Gastroesophageal sphincter (tissue), 4 donors: ENCODE results near the gene FZD1. TPM values are rescaled to one million over a fixed set of nuclear protein-coding genes. Genes with fewer than 3 reads are reported as not detected.

ENCODE experiments used
- ATAC-seq: fragments of 150-250 bp; one replicate; pipeline ENCODE4 v1.9.1; 2016; ENCODE audit warnings: mild to moderate bottlenecking, moderate library complexity
- H3K27ac ChIP-seq, 4 donors: fragments of 200-600 bp; sonication (generic) in 3 of 4; 1 replicate in 3 of 4; 2 replicates in 1 of 4; pipeline ENCODE4 v1.5.1; 2016 to 2019
- H3K27me3 ChIP-seq: fragments of 200-600 bp; sonication (generic); one replicate; pipeline ENCODE4 v1.5.1; 2019
- H3K36me3 ChIP-seq, 2 donors: fragments of 200-600 bp; sonication (generic); one replicate each; pipeline ENCODE4 v1.5.1; 2019; ENCODE audit warnings: control low read depth in 1 of 2
- H3K4me1 ChIP-seq, 3 donors: fragments of 200-600 bp; sonication (generic); 1 replicate in 2 of 3; 2 replicates in 1 of 3; pipeline ENCODE4 v1.5.1; 2016 to 2019; ENCODE audit warnings: control low read depth in 2 of 3
- H3K4me3 ChIP-seq, 2 donors: fragments of 200-600 bp; sonication (generic); one replicate each; pipeline ENCODE4 v1.5.1; 2019; ENCODE audit warnings: mild to moderate bottlenecking in 1 of 2, moderate library complexity in 1 of 2
- H3K9me3 ChIP-seq, 3 donors: fragments of 200-600 bp; sonication (generic); one replicate each; pipeline ENCODE4 v1.5.1; 2017 to 2019; ENCODE audit warnings: control low read depth in 2 of 3
- CTCF ChIP-seq, 4 experiments: fragments of 200-600 bp in 2 of 4; fragments of 450-650 bp in 2 of 4; sonication (generic) in 1 of 4; IDR thresholded peaks; one replicate each; pipeline ENCODE4 v1.5.1; 2017 to 2019; ENCODE audit warnings: antibody characterized with exemption in 4 of 4, mild to moderate bottlenecking in 2 of 4, moderate library complexity in 2 of 4
- EP300 ChIP-seq: sonication (generic); formaldehyde crosslinking; IDR thresholded peaks from one replicate; pipeline ENCODE4 v1.6.1; 2017; ENCODE audit warnings: antibody characterized with exemption, mild to moderate bottlenecking
- POLR2A ChIP-seq, 2 donors: fragments of 450-650 bp; IDR thresholded peaks; one replicate each; pipeline ENCODE4 v1.6.1; 2017; ENCODE audit warnings: antibody characterized with exemption in 2 of 2, mild to moderate bottlenecking in 2 of 2, moderate library complexity in 1 of 2
- POLR2AphosphoS5 ChIP-seq: sonication (generic); formaldehyde crosslinking; IDR thresholded peaks from one replicate; pipeline ENCODE4 v1.6.1; 2017; ENCODE audit warnings: antibody characterized with exemption
- WGBS, 2 donors: methylation state at CpG; one replicate each; pipeline ENCODE4 v1.1.5; 2018; ENCODE audit warnings: low coverage in 1 of 2; 5-methylcytosine and 5-hydroxymethylcytosine counted together
- total RNA-seq, 4 donors: library from RNA; depleted of rRNA; stranded (reverse); fragments of >200 nt; gene quantifications; one replicate each; pipeline ENCODE4 v1.1.0, GENCODE V29; 2016

The FZD1 gene
- 10 to 100 TPM; 12.3 to 19.5 (median 17.3) TPM for total RNA-seq

- H3K27me3 ChIP-seq = no peaks in the 10 kb centered on the region
- 0 to 2% methylated on average over 9 to 19 of the region's 90 CpGs for WGBS, 2 donors
- ATAC-seq = peak; percentile 96
- peaks cover 0 to 43% (median 16%) of the 10 kb centered on the region in 3 donors for H3K4me1 ChIP-seq
- H3K36me3 ChIP-seq = no peaks in the 10 kb centered on the region
- H3K9me3 ChIP-seq = no peaks in the 10 kb centered on the region
- H3K4me3 ChIP-seq = peak within 1 kb of the TSS; percentile 72 to 94
- TF ChIP-seq EP300 (no peak), POLR2AphosphoS5 (peak; percentile 58), POLR2A (IDR thresholded peaks at IDR 0.05) (peak; percentile 28 to 52), CTCF (IDR thresholded peaks at IDR 0.05) (peak in 3 of 4 experiments; percentile 25 to 29 (median 27))
- peak within 1 kb of the TSS; percentile 76 to 97 (median 96) for H3K27ac ChIP-seq
Observed at GRCh38 chr7:91264046-91264923, at the start of gene FZD1. Gene FZD1, plus strand, starts transcription at chr7:91264433. Its CDS starts 448 bp downstream, at chr7:91264881.

GRCh38 chr7:91226411-91226810 is 37.8 kb upstream of the FZD1 start:
- no peak for TF ChIP-seq POLR2AphosphoS5
- no peak for TF ChIP-seq EP300
- no peak for TF ChIP-seq CTCF (IDR thresholded peaks at IDR 0.05)
- no peak for TF ChIP-seq POLR2A (IDR thresholded peaks at IDR 0.05)
- no peaks in the 10 kb centered on the region for H3K4me1 ChIP-seq
- no peaks in the 10 kb centered on the region for H3K27me3 ChIP-seq
- no peak for ATAC-seq
- 63 to 83% methylated on average over 2 of the region's 2 CpGs for WGBS, 2 donors
- H3K4me3 ChIP-seq = no peak overlapping the region
- H3K9me3 ChIP-seq = no peaks in the 10 kb centered on the region
- H3K36me3 ChIP-seq = no peaks in the 10 kb centered on the region
- H3K27ac ChIP-seq = no peak overlapping the region

- no peak for ATAC-seq
- no peaks in the 10 kb centered on the region for H3K4me1 ChIP-seq
- no peaks in the 10 kb centered on the region for H3K9me3 ChIP-seq
- H3K36me3 ChIP-seq = no peaks in the 10 kb centered on the region
- H3K27ac ChIP-seq = no peak overlapping the region
- 80 to 84% methylated on average over 2 of the region's 2 CpGs for WGBS, 2 donors
- no peak for TF ChIP-seq POLR2AphosphoS5
- TF ChIP-seq POLR2A (IDR thresholded peaks at IDR 0.05) = no peak
- no peak for TF ChIP-seq EP300
- no peaks in the 10 kb centered on the region for H3K27me3 ChIP-seq
- no peak overlapping the region for H3K4me3 ChIP-seq
Observed at GRCh38 chr7:91228327-91228726, 35.9 kb upstream of the FZD1 start.

GRCh38 chr7:91228927-91229558 is 35.2 kb upstream of the FZD1 start:
- no peak for TF ChIP-seq CTCF (IDR thresholded peaks at IDR 0.05)
- TF ChIP-seq POLR2A (IDR thresholded peaks at IDR 0.05) = no peak
- TF ChIP-seq EP300 = no peak
- TF ChIP-seq POLR2AphosphoS5 = no peak
- no peak for ATAC-seq

GRCh38 chr7:91230100-91230499 is 34.1 kb upstream of the FZD1 start:
- 76 to 78% methylated on average over 2 of the region's 2 CpGs for WGBS, 2 donors

More at GRCh38 chr7:91228927-91229558, 35.2 kb upstream of the FZD1 start:
- no peaks in the 10 kb centered on the region for H3K36me3 ChIP-seq
- H3K4me1 ChIP-seq = no peaks in the 10 kb centered on the region
- no peaks in the 10 kb centered on the region for H3K27me3 ChIP-seq
- no peak overlapping the region for H3K27ac ChIP-seq
- H3K4me3 ChIP-seq = no peak overlapping the region
- 73 to 100% methylated on average over 1 to 2 of the region's 2 CpGs for WGBS, 2 donors
- no peaks in the 10 kb centered on the region for H3K9me3 ChIP-seq

More at GRCh38 chr7:91230100-91230499, 34.1 kb upstream of the FZD1 start:
- H3K4me1 ChIP-seq = no peaks in the 10 kb centered on the region
- H3K36me3 ChIP-seq = no peaks in the 10 kb centered on the region
- H3K27me3 ChIP-seq = no peaks in the 10 kb centered on the region
- H3K9me3 ChIP-seq = no peaks in the 10 kb centered on the region
- TF ChIP-seq EP300 (no peak), POLR2A (IDR thresholded peaks at IDR 0.05) (no peak), CTCF (IDR thresholded peaks at IDR 0.05) (no peak), POLR2AphosphoS5 (no peak)
- H3K27ac ChIP-seq = no peak overlapping the region
- ATAC-seq = no peak
- H3K4me3 ChIP-seq = no peak overlapping the region
